Osteocyte (in vitro differentiated cells): Measurements from ENCODE around the gene FAM174C. TPM values are rescaled to one million over a fixed set of nuclear protein-coding genes. Genes with fewer than 3 reads are reported as not detected.

Experiments used
- DNase-seq: peaks from one replicate; pipeline ENCODE4 v3.0.0; 2021; ENCODE audit warnings: mixed read lengths; ENCODE audit not compliant: unreplicated experiment; ENCODE audit errors: extremely low spot score
- H3K27ac Mint-ChIP-seq: one replicate; pipeline ENCODE4 v1.8.0; 2021; ENCODE audit warnings: mild to moderate bottlenecking, mixed read lengths; ENCODE audit not compliant: unreplicated experiment
- H3K27me3 Mint-ChIP-seq: one replicate; pipeline ENCODE4 v1.8.0; 2021; ENCODE audit warnings: mixed read lengths; ENCODE audit not compliant: unreplicated experiment
- H3K36me3 Mint-ChIP-seq: one replicate; pipeline ENCODE4 v1.8.0; 2021; ENCODE audit warnings: mixed read lengths; ENCODE audit not compliant: unreplicated experiment
- H3K4me1 Mint-ChIP-seq: one replicate; pipeline ENCODE4 v1.8.0; 2021; ENCODE audit warnings: mixed read lengths; ENCODE audit not compliant: unreplicated experiment
- H3K4me3 Mint-ChIP-seq: one replicate; pipeline ENCODE4 v1.8.0; 2021; ENCODE audit warnings: mild to moderate bottlenecking, moderate library complexity, mixed read lengths; ENCODE audit not compliant: unreplicated experiment
- H3K9me3 Mint-ChIP-seq: one replicate; pipeline ENCODE4 v1.8.0; 2021; ENCODE audit warnings: mixed read lengths; ENCODE audit not compliant: unreplicated experiment
- total RNA-seq: library from RNA; stranded (reverse); gene quantifications from 2 replicates; pipeline ENCODE4 v1.2.1, GENCODE V29; 2021
- TF ChIP-seq, protein P1 (sequence below): fragments of 200-600 bp; sonication (generic); IDR thresholded peaks from 2 replicates; pipeline ENCODE4 v1.5.0; 2021; ENCODE audit warnings: antibody characterized with exemption, mild to moderate bottlenecking, moderate library complexity

Gene FAM174C
- total RNA-seq, 1 donor from 2014 or later, result 35.3 TPM

DNA sequence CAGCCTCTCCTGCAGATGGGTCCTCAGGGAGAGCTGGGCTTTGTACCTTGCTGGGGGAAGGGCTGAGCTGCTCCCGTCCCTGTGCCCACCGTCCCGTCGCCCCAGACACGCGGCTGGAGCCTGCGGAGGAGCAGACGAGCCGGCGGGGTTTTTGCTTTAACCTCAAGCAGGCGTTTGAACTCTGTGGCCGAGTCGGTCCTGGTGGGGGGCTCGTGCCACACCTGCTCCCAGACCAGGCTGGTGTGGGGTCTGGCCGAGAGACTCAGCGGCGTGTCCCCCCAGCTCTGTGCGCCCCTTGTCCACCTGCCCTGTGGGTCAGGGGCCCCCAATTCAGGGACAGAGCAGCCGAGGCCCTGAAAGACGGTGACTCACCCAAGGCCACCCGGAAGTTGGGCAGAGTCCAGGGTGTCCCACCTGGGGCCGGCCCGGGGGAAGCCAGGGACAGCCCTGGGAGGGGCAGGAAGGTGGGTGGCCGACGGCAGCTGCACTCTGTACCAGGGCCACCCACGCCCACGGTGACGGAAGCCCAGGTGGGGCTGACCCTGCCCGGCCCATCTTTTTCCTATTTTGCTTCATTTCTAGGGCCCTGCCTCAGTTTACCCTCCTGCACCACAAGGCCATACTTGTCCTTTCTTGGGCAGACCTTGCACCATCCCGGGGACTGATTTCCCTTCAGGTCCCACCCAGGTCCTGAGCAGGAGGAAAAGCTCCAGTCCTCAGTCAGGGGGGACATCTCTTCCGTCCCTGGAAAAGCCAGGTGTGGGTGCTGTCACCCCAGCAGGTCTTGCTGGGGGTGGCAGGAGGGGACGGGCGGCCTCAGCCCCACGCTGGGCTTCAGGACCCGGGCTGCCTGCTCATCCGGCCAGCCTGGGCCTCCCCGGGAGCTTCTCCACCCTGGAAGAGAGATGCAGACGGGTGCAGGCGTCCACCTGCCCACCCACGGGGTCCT is 15.6 kb downstream of the FAM174C start:
- no peak for DNase-seq
- Mint-ChIP-seq H3K27me3 (peaks cover 2% of the 10 kb centered on the region), H3K9me3 (no peaks in the 10 kb centered on the region), H3K4me3 (no peak overlapping the region), H3K36me3 (no peaks in the 10 kb centered on the region), H3K27ac (no peak overlapping the region), H3K4me1 (peaks cover 4% of the 10 kb centered on the region)
- TF ChIP-seq, protein P1, sequence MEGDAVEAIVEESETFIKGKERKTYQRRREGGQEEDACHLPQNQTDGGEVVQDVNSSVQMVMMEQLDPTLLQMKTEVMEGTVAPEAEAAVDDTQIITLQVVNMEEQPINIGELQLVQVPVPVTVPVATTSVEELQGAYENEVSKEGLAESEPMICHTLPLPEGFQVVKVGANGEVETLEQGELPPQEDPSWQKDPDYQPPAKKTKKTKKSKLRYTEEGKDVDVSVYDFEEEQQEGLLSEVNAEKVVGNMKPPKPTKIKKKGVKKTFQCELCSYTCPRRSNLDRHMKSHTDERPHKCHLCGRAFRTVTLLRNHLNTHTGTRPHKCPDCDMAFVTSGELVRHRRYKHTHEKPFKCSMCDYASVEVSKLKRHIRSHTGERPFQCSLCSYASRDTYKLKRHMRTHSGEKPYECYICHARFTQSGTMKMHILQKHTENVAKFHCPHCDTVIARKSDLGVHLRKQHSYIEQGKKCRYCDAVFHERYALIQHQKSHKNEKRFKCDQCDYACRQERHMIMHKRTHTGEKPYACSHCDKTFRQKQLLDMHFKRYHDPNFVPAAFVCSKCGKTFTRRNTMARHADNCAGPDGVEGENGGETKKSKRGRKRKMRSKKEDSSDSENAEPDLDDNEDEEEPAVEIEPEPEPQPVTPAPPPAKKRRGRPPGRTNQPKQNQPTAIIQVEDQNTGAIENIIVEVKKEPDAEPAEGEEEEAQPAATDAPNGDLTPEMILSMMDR, result no peak

DNA sequence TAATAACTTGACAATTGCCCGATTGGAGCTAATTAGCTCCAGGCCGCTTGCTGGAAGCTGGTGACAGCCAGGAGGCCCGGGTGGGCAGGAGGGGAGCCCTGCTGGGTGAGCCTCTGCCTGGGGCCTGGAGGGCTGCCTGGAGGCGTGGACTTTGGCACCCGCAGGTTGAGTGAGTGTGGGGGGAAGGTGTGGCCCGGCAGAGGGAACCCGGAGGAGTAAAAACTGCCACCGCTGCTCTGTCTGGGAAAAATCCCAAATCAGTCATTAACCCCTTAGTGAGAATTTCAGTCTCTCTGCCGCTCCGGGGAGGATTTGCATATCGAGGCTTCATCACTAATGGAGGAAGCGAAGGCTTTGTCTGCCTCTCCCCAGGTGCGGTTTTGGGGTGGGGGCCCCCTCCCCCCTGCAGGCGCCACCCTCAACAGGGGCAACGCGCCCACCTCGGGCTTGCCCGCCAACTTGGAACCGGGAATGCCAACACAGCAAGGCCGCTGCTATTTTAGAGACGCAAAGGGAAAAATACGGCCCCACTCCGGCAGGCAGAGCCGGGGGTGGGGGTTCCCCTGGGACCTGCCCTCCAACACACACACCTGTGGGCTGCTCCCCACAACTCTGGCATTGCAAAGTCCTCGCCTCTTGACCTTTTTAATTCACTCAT is 16.6 kb downstream of the FAM174C start:
- Mint-ChIP-seq H3K27me3 (no peaks in the 10 kb centered on the region), H3K4me3 (no peak overlapping the region), H3K9me3 (no peaks in the 10 kb centered on the region), H3K27ac (no peak overlapping the region), H3K4me1 (no peaks in the 10 kb centered on the region), H3K36me3 (no peaks in the 10 kb centered on the region)
- no peak for DNase-seq
- TF ChIP-seq, protein P1, result no peak

DNA sequence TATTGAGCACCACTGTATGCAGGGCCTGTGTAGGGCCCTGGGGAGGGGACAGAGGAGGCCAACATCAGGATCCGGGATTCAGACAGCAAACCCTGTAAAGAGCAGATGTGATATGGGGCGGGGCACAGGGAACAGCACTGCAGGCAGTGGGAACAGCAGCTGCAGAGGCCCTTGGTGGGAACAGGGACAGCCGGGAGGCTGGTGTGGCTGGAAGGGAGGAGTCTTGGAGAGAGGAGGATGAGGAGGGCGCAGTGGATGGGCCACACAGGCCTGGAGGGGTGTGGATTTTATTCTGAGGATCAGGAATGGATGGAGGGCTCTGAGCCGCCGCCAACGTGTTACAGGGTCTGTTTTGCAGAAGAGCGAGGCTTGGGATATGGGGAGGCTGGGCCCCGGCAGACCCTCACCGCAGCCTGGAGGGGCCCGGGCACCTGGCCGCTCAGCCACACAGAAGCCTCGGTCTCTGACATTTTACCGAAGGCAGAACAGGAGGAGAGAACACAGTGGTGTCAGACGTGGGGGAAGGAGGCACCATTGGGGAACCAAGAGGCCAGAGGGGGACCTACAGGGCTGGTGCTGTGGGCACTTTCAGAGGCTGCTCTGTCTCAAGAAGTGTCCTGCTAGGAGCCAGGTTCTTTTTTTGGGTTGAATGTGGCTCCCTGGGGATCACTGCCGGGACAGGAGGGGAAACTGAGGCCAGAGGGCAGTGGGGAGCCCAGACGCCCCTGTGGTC is 17.3 kb downstream of the FAM174C start:
- Mint-ChIP-seq H3K36me3 (no peaks in the 10 kb centered on the region), H3K27me3 (no peaks in the 10 kb centered on the region), H3K4me3 (no peak overlapping the region), H3K9me3 (no peaks in the 10 kb centered on the region), H3K4me1 (no peaks in the 10 kb centered on the region), H3K27ac (no peak overlapping the region)
- TF ChIP-seq, protein P1, result no peak
- no peak for DNase-seq

DNA sequence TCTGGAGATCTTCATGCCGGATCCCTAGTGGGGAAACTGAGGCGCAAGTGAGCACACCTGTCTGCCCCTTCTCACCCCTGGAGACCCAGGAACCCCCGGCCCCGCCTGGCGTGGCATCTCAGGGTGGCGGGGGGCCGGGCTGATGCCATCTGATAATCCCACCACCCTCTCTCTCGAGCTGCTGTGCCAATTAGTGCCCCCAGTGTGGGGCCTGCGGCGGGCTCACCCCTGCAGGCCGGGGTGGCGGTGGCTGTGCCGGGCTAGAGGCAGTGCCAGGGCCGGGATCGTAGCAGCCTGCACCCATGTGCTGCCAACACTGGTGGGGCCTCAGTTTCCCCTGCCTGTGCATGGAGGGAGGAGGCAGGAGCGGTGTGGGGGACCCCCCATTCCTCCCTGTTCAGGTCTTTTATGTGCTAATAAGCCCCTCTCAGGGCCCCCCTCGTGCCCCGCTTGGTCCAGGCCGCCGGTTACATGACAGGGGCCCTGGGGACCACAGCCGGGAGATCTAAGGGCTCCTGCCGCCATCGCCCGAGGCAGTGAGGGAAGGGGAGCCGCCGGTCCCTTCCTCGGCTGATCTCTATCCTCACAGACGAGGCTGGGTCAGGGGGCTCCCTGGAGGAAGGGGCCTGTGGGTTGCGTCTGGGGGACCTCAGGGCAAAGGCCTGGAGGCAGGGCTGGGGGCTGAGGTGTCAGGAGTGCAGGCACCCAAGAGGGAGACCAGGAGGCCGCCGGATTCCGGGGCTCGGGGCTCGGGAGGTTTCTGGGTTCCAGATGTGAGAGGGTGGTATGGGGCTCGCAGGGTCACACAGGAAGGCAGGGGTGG is 18.7 kb downstream of the FAM174C start:
- H3K4me3 Mint-ChIP-seq, result no peak overlapping the region
- no peak for DNase-seq

More for the DNA sequence above, 18.7 kb downstream of the FAM174C start:
- Mint-ChIP-seq H3K27me3 (no peaks in the 10 kb centered on the region), H3K27ac (no peak overlapping the region), H3K36me3 (no peaks in the 10 kb centered on the region), H3K4me1 (no peaks in the 10 kb centered on the region), H3K9me3 (no peaks in the 10 kb centered on the region)
- TF ChIP-seq, protein P1, result no peak
